Loucy (cell line): ENCODE data around the gene SLC16A10.

Source experiments
- EZH2phosphoT487 ChIP-seq: fragments of 200-600 bp; IDR thresholded peaks from 2 replicates; pipeline ENCODE4 v1.6.1; 2018; ENCODE audit warnings: antibody characterized with exemption, mild to moderate bottlenecking, moderate library complexity, borderline replicate concordance
- TF ChIP-seq, protein P1 (sequence below): fragments of 200-600 bp; sonication (generic); conservative IDR thresholded peaks from 2 replicates; pipeline ENCODE4 v1.5.1; 2014; ENCODE audit warnings: mild to moderate bottlenecking, antibody characterized with exemption, low read length

DNA sequence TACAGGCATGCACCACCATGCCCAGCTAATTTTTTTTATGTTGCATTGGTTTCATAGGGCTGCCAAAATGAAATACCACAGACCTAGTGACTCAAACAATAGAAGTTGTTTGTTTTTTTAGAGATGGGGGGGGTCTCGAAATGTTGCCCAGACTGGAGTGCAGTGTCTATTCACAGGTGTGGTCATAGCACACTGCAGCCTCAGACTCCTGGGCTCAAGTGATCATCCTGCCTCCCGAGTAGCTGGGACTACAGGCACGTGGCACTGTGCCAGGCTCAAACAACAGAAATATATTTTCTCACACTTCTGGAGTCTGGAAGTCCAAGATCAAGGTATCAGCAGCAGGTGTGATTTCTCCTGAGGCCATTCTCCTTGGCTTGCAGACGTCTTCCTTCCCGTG, 6.6 kb upstream of the SLC16A10 start:
- TF ChIP-seq, protein P1, sequence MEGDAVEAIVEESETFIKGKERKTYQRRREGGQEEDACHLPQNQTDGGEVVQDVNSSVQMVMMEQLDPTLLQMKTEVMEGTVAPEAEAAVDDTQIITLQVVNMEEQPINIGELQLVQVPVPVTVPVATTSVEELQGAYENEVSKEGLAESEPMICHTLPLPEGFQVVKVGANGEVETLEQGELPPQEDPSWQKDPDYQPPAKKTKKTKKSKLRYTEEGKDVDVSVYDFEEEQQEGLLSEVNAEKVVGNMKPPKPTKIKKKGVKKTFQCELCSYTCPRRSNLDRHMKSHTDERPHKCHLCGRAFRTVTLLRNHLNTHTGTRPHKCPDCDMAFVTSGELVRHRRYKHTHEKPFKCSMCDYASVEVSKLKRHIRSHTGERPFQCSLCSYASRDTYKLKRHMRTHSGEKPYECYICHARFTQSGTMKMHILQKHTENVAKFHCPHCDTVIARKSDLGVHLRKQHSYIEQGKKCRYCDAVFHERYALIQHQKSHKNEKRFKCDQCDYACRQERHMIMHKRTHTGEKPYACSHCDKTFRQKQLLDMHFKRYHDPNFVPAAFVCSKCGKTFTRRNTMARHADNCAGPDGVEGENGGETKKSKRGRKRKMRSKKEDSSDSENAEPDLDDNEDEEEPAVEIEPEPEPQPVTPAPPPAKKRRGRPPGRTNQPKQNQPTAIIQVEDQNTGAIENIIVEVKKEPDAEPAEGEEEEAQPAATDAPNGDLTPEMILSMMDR: no peak
- no peak for TF ChIP-seq EZH2phosphoT487
